ENCODE results near the gene GRM4.
"Not testable (repeated sequence)": the region's sequence is repeated elsewhere in the genome, so short reads cannot be mapped to it uniquely, and the experiment has no call there.

The GRM4 gene

DNA sequence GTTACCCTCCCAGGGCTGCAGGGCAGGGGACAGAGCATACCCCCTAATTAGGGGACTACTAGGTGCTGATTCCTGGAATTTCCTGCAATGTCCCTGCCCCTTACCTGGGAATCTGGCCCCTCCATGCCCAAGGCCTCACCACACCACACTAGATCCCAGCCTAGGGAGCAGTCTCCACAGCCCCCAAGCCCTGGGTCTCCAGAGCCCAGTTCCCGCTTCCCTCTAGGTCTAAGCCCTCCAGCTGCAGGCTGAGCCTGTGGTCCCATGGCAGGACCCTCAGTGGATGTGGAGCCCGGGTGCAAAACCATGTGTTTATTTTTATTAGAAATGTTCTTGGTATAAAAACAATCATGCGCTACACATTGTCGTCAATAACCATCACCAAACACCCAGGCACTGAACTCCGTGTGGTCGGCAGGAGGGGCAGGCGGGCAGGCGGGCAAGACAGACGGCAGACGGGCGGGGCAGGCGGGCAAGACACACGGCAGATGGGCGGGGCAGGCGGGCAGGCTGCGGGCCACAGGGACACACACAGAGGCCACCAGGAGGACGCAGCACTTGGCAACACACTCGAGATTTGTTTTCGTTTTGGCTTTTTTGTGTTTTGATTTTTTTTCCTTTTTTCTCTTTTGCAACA is 124.2 kb downstream of the GRM4 start:
- no peak overlapping the region for H3K27ac ChIP-seq
- DNase-seq (ENCODE audit: low spot score) = no peak
- ChIA-PET POLR2A (ENCODE audit: low non-redundant PET) (no interaction called here), CTCF (interaction anchor here (0.7 kb wide), 1 partner anchor 67 kb away, joined by 4 read pairs; no protein-coding TSS in a partner anchor)
- TF ChIP-seq, protein P1, sequence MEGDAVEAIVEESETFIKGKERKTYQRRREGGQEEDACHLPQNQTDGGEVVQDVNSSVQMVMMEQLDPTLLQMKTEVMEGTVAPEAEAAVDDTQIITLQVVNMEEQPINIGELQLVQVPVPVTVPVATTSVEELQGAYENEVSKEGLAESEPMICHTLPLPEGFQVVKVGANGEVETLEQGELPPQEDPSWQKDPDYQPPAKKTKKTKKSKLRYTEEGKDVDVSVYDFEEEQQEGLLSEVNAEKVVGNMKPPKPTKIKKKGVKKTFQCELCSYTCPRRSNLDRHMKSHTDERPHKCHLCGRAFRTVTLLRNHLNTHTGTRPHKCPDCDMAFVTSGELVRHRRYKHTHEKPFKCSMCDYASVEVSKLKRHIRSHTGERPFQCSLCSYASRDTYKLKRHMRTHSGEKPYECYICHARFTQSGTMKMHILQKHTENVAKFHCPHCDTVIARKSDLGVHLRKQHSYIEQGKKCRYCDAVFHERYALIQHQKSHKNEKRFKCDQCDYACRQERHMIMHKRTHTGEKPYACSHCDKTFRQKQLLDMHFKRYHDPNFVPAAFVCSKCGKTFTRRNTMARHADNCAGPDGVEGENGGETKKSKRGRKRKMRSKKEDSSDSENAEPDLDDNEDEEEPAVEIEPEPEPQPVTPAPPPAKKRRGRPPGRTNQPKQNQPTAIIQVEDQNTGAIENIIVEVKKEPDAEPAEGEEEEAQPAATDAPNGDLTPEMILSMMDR (conservative IDR thresholded peaks at IDR 0.05; ENCODE audit: low read depth) = no peak

DNA sequence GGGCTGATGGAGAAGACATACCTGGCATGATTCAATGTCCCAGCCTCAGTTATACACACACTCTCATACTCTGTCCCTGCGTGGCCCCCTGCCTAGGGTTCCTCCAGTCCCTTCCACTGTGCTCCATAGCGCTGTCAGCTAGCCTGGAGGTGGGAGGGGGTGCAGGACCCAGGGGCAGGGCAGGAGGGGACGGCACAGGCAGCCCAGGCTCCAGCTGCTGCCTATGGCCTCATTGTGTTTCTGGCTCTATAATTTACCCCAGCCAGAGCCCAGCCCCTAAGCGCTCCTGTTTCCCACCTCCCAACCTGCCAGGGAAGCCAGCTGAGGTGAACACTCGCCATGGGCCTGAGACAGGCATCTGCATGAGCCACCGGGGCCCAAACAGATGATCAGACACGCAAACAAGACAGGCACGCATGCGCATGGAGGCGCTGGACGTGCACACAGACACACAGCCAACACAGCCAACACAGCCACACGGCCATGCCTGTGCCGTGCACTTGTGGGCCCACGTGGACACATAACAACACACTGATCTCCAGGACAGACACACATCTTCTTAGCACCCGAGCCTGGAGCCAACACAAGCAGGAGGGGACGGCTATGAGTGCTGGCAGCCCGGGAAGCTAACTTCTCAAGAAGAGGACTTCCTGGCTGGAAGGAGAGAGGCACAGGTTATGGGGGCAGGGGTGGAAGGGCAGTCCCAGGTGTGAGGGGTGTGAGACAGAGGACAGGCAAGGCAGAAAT is 124.9 kb downstream of the GRM4 start:
- ChIA-PET CTCF (interaction anchor here (0.7 kb wide), 1 partner anchor 66 kb away, joined by 4 read pairs; no protein-coding TSS in a partner anchor), POLR2A (ENCODE audit: low non-redundant PET) (no interaction called here)
- no peak for DNase-seq (ENCODE audit: low spot score)
- TF ChIP-seq, protein P1 (conservative IDR thresholded peaks at IDR 0.05; ENCODE audit: low read depth) = no peak
- no peak overlapping the region for H3K27ac ChIP-seq

DNA sequence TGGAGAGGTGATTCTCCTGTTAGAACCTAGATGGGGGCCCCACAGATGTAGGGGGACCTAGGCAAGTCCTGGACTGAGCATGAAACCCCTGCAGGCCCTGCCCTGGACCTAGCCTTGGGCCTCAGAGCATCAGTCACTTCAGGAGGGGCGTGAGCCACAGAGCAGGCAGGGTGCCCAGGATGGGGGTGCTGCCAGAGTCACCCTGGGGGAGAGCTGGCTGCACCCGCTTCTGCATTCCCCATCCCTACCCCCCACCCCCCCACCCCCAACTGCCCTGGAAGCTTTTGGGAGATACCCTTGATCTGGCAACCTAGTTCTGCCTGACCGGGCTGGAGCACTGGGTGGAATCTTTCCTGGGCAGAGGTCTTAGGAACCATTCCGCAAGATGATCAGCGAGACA is 125.6 kb downstream of the GRM4 start:
- ChIA-PET POLR2A (ENCODE audit: low non-redundant PET) (no interaction called here), CTCF (no interaction called here)
- no peak overlapping the region for H3K27ac ChIP-seq
- no peak for DNase-seq (ENCODE audit: low spot score)
- TF ChIP-seq, protein P1 (conservative IDR thresholded peaks at IDR 0.05; ENCODE audit: low read depth) = no peak

DNA sequence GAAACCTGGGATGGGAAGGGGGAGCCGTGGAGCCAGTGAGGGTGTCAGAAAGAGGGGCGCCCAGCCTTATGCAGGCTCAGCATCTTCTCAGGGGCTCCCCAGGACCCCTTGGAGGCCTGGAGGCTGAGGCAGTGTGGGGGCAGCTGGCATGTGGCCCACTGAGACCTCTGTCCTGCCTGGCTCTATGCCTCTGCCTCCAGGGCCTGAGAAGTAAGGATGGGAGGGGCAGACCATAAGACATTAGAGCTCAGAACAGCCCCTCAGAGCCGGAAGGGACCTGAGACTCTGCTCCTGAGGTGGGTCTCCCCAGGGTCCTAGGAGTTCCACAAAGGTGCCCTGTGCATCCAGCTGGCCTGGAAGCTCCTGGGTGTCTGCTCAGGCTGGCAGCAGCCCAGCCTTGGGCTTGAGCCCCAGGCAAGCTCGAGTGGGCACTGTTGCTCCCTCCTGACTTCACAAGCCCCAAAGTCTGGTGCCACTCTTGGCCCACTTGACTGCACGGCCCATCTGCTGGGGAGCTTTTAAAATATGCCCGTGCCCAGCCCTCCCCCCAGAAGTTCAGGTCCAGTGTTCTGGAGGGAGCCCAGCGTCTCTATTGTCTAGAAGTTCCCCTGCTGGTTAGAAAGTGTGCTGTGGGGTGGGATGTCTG is 126.8 kb downstream of the GRM4 start:
- DNase-seq (ENCODE audit: low spot score) = no peak
- CTCF ChIA-PET = no interaction called here
- no peak overlapping the region for H3K27ac ChIP-seq
- POLR2A ChIA-PET (ENCODE audit: low non-redundant PET) = no interaction called here
- TF ChIP-seq, protein P1 (conservative IDR thresholded peaks at IDR 0.05; ENCODE audit: low read depth) = no peak

DNA sequence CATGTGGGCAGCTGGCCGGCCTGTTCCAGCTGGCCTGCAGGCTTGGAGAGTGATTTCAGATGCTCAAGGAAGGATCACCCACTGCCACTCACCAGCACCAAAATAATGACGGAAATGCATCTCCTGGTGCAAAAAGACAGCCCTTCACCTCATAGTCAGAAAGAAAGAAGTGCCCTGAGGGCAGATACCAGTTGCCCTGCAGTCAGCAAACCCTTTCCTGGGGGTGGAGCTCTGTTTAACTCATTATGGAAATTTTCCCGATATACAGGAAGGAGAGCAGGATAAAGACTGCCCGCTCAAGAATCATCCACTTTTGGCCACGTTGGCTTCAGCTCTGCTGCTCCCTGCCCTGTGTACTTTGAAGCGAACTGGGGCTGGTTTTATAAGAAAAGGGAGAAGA is 127.9 kb downstream of the GRM4 start:
- no peak overlapping the region for H3K27ac ChIP-seq
- TF ChIP-seq, protein P1 (conservative IDR thresholded peaks at IDR 0.05; ENCODE audit: low read depth) = no peak
- CTCF ChIA-PET = interaction anchor here (0.8 kb wide), 1 partner anchor 11 kb away, joined by 4 read pairs; no protein-coding TSS in a partner anchor
- POLR2A ChIA-PET (ENCODE audit: low non-redundant PET) = no interaction called here
- DNase-seq (ENCODE audit: low spot score) = no peak

DNA sequence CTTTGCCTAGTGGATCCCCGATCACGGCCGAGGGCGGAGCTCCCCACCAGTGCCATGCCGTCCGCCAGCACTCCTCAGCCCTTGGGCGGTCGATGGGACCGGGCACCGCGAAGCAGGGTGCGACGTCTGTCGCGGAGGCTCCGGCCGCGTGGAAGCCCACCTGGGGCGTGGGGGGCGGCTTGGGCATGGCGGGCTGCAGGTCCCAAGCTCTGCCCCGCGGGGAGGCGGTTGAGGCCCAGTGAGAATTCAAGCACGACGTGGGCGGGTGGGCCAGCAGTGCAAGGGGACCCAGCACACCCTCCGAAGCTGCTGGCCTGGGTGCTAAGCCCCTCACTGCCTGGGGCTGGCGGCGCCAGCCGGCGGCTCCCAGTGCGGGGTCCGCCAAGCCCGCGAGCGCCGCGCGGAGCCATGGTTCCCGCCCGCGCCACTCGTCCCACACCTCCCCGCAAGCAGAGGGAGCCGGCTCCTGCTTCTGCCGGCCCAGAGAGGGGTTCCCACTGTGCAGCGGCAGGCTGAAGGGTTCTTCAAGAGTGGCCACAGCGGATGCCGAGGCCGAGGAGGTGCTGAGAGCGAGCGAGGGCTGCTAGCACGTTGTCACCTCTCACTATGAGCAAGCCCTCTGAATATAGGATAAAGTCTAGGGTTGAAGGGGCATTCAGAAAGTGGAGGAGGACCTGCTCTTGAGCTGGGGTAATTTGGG is 128.6 kb downstream of the GRM4 start:
- no peak overlapping the region for H3K27ac ChIP-seq
- POLR2A ChIA-PET (ENCODE audit: low non-redundant PET) = no interaction called here
- DNase-seq (ENCODE audit: low spot score) = no peak
- TF ChIP-seq, protein P1 (conservative IDR thresholded peaks at IDR 0.05; ENCODE audit: low read depth) = no peak
- CTCF ChIA-PET = no interaction called here

DNA sequence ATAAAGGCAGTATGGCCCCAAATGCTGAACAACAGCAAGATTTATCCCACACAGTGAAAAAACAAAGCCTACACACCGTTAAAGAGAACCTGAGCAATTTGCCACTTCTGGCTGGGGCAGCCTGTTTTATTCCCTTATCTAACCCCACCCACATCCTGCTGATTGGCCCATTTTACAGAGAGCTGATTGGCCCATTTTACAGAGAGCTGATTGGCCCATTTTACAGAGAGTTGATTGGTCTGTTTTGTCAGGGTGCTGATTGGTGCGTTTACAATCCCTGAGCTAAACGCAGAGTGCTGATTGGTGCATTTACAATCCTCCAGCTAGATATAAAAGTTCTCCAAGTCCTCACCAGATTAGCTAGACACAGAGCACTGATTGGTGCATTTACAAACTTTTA is 129.3 kb downstream of the GRM4 start:
- H3K27ac ChIP-seq; POLR2A ChIA-PET (ENCODE audit: low non-redundant PET); DNase-seq (ENCODE audit: low spot score); CTCF ChIA-PET: not testable (repeated sequence)

Measured in RWPE1 (cell line).